Kidney epithelial cell (primary cell): ENCODE data around the gene MED13L. TPM values are rescaled to one million over a fixed set of nuclear protein-coding genes. Genes with fewer than 3 reads are reported as not detected.

Source experiments
- DNase-seq: peaks from one replicate; pipeline ENCODE4 v3.0.0-alpha.2; 2010; ENCODE audit warnings: low read depth
- H3K27me3 ChIP-seq: 2 replicates; pipeline ENCODE4 v1.6.0; 2011; ENCODE audit warnings: low read length; ENCODE audit not compliant: control insufficient read depth, insufficient read depth
- H3K36me3 ChIP-seq: 2 replicates; pipeline ENCODE4 v1.5.1; 2011; ENCODE audit warnings: low read length; ENCODE audit not compliant: control insufficient read depth, insufficient read depth
- H3K4me3 ChIP-seq: 2 replicates; pipeline ENCODE4 v1.5.1; 2011; ENCODE audit warnings: low read depth, mild to moderate bottlenecking, control low read depth, low read length
- CTCF ChIP-seq: IDR thresholded peaks from 2 replicates; pipeline ENCODE4 v1.5.1; 2011; ENCODE audit warnings: mild to moderate bottlenecking, moderate library complexity, low read length, control low read depth, inconsistent platforms; ENCODE audit not compliant: insufficient read depth, poor library complexity, severe bottlenecking
- total RNA-seq: library from RNA; depleted of rRNA; stranded (reverse); fragments of >200 nt; gene quantifications from 2 replicates; pipeline ENCODE4 v1.2.3, GENCODE V29; 2015

The MED13L gene
- total RNA-seq, 1 donor from 2014 or later, result 45.9 TPM

DNA sequence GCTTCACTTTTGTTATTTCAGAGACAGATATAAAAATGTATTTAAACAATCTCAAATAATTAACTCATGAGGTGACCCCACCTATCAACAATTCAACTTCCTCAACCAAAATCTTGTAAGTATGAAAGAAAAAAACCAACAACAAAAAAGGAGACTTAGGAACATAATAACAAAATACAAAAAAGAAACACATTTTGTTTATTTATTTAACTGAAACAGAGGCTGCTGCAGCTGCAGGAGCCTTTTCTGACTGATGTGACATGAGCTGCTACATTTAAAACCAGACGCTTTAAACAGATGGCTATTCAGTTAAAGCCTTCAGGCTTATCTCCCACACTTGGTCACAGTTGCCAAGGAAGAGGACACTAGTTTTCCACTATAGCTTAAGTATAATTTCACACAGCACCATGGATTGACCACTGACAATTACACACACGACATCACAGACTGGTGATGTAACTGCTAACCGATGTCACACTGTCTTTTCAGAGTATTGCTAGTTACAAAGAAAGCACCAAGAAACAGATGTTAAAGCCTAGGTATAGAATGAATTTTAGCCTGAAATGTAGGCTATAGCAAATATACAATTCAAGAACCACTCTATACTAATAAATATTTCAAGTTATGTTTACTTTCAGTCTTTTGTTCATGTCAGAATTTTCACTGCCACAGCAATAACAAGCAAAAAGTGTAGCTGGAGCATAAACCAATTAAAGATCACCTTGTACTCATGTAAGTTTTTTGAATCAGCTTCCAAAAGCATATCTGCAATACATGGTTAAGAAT is 113.0 kb downstream of the MED13L start:
- no peak overlapping the region for H3K4me3 ChIP-seq
- no peak for DNase-seq
- no peak for TF ChIP-seq CTCF
- no peaks in the 10 kb centered on the region for H3K27me3 ChIP-seq
- H3K36me3 ChIP-seq, result no peaks in the 10 kb centered on the region

DNA sequence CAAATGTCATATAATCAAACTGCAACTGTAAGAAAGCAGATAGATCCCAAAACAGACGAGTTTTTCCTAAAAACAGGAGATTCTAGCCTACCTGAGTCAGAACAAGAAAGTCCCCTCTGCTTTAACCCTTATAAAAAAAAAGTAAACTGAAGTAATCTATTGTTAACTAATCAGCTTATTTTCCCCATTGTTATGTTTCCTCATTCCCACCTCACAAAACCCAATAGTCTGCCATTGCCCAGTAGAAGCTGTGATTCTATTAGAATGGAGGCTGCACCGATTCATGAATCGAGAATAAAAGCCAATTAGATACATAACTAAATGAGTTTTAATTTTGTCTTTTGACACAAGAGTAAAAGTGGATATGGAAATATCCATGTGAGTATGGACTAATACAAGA is 115.4 kb downstream of the MED13L start:
- TF ChIP-seq CTCF, result no peak
- no peak overlapping the region for H3K4me3 ChIP-seq
- no peaks in the 10 kb centered on the region for H3K36me3 ChIP-seq
- no peak for DNase-seq
- H3K27me3 ChIP-seq, result no peaks in the 10 kb centered on the region

DNA sequence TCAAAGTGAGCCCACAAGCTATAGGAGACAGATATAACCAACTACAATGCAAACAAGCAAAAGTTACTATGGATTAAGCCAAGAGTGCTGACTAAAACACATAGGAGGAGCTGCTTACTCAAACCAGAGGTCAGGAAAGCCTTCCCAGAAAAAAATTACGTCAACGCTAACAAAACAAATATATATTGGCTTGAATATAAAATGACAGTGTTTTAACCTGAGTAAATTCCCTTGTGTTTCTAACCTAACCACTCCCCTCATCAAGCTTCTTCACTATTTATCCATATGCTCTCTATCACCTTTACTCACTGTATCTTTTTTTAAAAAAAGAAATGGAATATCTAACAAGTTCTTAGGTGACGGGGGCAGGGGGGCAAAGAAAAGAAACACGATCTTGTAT is 115.9 kb downstream of the MED13L start:
- DNase-seq, result no peak
- TF ChIP-seq CTCF, result no peak
- Histone ChIP-seq H3K36me3 (no peaks in the 10 kb centered on the region), H3K27me3 (no peaks in the 10 kb centered on the region), H3K4me3 (no peak overlapping the region)

DNA sequence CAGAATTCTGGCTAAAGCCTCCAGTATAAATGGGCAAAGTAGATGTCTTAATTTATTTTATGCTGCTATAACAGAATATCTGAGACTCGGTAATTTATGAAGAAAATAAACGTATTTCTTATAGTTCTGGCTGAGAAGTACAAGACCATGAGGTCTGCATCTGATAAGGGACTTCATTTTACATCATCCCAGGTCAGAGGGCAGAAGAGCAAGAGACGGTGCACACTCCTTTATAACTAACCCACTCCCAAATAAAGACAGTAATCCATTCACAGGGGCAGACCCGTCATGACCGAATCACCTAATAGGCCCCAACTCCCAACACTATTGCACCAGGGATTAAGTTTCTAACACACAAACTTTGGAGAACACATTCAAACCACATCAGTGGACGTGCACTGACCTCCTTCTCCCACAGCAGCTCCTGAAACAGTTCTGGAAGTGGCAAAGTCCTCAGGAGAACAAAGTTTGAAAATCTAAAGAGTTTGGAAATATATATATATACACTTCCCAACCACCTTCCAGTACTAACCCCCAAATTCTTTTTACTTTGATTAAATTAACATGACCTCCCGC is 116.5 kb downstream of the MED13L start:
- no peaks in the 10 kb centered on the region for H3K27me3 ChIP-seq
- no peak overlapping the region for H3K4me3 ChIP-seq
- H3K36me3 ChIP-seq, result no peaks in the 10 kb centered on the region
- no peak for DNase-seq
- TF ChIP-seq CTCF, result no peak

DNA sequence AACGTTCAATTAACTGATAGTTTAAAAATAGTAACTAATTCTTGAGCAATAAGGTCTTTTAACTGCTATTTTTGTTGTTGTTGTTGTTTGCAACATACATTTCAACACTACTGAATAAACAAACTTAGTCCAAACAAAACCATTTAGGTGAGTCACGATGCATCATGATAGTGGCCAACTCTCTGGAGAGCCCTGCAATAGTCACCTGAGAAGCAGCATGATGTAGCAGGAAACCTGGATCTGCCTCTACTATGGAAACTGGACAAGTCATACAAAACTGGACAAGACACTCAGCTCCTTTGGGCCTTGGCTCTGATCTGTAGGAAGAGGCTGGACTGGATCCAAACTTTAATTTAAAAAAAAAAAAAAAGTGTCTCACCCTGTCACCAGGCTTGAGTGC is 117.3 kb downstream of the MED13L start:
- no peak for DNase-seq
- Histone ChIP-seq H3K27me3 (no peaks in the 10 kb centered on the region), H3K4me3 (no peak overlapping the region), H3K36me3 (no peaks in the 10 kb centered on the region)
- no peak for TF ChIP-seq CTCF
